Frontal cortex (tissue), 4 donors: ENCODE results near the gene GATAD1. TPM values are rescaled to one million over a fixed set of nuclear protein-coding genes. Genes with fewer than 3 reads are reported as not detected.
"Not testable (repeated sequence)": the region's sequence is repeated elsewhere in the genome, so short reads cannot be mapped to it uniquely, and the experiment has no call there.

Experiments used
- DNase-seq, 2 donors: peaks; one replicate each; pipeline ENCODE4 v3.0.0; 2012; ENCODE audit warnings: low spot score in 2 of 2
- FAIRE-seq: peaks from 2 replicates; lab custom pipeline; 2012; peaks lifted over from hg19 to GRCh38; lab: Jason Lieb, UNC
- total RNA-seq: library from RNA; depleted of rRNA; stranded (reverse); fragments of >200 nt; gene quantifications from one replicate; pipeline ENCODE4 v1.2.3, GENCODE V29; 2014
- donor health status: control.
- donor health status: control.
- donor health status: control.

The GATAD1 gene
- total RNA-seq, 1 donor from 2014 or later = 21.2 TPM

- no peak for DNase-seq
- FAIRE-seq = no peak
These were observed 30.8 kb downstream of the GATAD1 start for GRCh38 chr7:92478095-92478494.

- FAIRE-seq = no peak
These were observed 31.4 kb downstream of the GATAD1 start for GRCh38 chr7:92478711-92479110.

DNA sequence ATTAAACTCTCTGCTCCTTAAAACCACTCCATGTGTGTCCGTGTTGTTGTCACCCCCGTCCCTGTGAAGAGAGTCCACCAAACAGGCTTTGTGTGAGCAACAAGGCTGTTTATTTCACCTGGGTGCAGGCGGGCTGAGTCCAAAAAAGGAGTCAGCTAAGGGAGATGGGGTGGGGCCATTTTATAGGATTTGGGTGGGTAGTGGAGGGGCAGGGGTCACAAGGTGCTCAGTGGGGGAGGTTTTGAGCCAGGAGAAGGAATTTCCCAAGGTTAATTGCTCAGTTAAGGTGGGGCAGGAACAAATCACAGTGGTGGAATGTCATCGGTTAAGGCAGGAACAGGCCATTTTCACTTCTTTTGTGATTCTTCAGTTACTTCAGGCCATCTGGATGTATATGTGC lies 31.9 kb downstream of the GATAD1 start:
- not testable (repeated sequence) for DNase-seq, FAIRE-seq

More at GRCh38 chr7:92478711-92479110, 31.4 kb downstream of the GATAD1 start:
- DNase-seq = no peak

- not testable (repeated sequence) for DNase-seq, FAIRE-seq
These were observed 36.3 kb downstream of the GATAD1 start for GRCh38 chr7:92483624-92484023.

DNA sequence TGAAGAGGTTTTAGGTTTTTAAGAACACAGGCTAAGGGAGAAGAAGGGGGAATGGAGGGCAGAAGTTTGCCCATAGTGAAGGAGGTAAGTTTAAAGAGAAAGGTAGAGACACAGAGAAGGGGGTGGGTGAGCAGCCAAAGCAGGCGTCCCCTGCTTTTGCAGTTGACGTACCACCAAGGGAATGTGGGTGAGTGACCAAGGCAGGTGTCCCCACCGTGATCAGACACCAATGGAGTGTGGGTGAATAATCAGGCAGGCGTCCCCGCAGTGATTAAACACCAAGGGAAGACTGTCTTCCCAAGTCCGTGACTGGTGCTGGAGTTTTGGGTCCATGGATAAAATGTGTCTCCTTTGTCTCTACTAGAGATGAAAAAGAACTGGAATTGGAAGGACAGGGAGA lies 36.9 kb downstream of the GATAD1 start:
- DNase-seq, FAIRE-seq: not testable (repeated sequence)

DNA sequence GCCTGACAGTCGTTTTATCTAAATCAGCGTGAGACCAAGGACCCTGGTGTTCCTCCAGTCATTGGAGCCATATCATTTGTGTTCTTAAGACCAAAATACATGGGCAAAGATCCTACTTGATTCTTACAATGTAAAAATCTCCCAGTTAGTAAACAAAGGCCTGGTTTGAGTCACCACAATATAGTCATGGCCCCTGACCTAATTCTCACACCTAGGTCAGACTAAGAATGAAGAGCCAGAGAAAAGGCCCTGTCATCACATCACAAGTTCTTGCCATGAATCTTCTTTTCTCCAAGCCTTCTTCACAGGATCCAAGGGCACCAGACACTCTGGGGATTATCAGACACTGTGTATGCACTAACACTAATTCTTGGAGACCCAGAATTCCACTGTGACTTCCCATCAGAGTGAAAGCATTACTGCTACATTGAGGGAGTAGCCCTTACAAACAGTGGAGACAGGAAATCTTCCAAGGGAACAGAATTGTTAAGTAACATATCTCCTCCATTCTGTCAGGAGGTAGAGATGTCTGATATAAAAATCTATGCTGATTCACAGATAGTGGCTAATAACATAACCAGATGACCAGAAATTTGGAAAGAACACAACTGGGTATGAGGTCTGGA lies 38.1 kb downstream of the GATAD1 start:
- FAIRE-seq (no peak), DNase-seq (no peak)

DNA sequence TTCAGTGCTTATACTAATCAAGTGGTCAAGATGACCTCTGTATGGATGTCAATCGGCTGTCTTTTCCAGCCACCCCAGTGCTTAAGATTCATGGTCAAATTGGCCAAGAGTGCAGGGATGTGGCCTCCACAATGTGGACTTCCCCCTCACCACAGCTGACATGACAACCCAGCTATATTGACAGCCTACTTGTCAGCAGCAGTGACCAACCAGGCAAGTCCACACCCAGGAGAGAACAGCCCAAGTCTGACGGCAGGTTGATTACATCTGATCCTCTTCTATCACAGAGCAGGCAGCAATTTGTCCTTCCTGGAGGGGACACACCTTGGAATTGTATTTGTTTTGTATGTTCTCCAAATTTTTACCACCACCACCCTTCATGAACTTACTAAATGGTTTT lies 38.7 kb downstream of the GATAD1 start:
- no peak for FAIRE-seq
- no peak for DNase-seq

DNA sequence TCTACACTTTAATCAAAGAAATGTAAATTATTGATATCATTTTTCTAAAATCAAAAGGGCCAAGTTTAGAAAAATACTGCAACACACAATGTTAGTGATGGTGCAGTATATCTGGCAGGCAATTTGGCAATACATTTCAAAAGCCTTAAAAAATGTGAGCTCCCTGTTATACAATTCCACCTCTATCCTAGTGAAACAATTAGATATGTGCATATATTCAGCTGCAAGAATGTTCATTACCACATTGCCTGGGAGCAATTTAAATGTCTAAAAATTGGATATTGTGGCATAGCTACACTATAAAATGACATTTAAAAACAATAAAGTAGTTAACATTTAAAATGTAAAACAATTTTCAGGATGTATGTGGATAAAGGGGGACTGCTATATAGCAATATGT lies 40.5 kb downstream of the GATAD1 start:
- FAIRE-seq = no peak

GRCh38 chr7:92489634-92490033 lies 42.4 kb downstream of the GATAD1 start:
- no peak for DNase-seq

More for the DNA sequence above, 40.5 kb downstream of the GATAD1 start:
- DNase-seq = no peak

GRCh38 chr7:92496876-92497275 lies 49.6 kb downstream of the GATAD1 start:
- no peak for DNase-seq
- FAIRE-seq = no peak

More at GRCh38 chr7:92489634-92490033, 42.4 kb downstream of the GATAD1 start:
- FAIRE-seq = no peak

- DNase-seq (no peak), FAIRE-seq (no peak)
These were observed 51.3 kb downstream of the GATAD1 start for GRCh38 chr7:92498557-92498956.

- FAIRE-seq (no peak), DNase-seq (no peak)
These were observed 56.5 kb downstream of the GATAD1 start for GRCh38 chr7:92503767-92504166.

- no peak for DNase-seq
- FAIRE-seq = no peak
These were observed 57.3 kb downstream of the GATAD1 start for GRCh38 chr7:92504563-92504962.

DNA sequence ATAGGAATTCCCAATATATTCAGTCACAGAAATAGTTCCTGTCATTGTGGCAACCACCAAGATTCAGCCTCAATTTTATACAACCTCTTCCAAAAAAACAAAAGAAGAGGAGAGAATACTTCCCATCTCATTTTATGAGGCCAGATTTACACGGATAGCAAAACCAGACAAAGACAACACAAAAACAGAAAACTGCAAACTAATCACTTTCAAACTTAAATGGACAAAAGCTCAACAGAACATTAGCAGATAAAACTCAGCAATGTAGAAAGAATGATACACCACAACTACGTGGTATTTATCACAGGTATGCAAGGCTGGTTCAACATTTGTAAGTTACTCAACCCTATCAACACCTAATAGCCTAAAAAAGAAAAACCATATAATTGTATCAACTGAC lies 59.1 kb downstream of the GATAD1 start:
- DNase-seq = no peak
- no peak for FAIRE-seq

DNA sequence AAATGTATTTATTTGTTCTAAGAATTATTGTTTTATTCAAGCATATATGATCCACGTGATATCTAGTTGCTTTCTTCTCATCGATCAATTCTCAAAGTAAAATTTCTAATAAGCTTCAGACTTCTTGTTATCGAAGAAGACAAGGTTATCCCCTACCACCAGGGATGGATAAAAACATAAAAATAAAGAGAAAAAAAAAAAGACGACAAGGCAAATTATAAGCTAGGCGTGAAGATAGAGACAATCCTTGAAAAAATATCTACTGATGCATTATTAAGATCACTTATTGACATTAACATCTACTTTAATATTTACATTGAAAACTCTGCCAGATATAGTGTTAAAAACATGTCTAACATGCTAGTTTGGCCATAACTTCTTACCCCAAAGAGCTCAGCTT lies 61.7 kb downstream of the GATAD1 start:
- DNase-seq (no peak), FAIRE-seq (no peak)

Other genes starting within 250 kb of the GATAD1 start
- 92.1 TPM for gene KRIT1, start 201.6 kb upstream of the GATAD1 start, total RNA-seq
- 114 TPM for gene ANKIB1, start 201.5 kb upstream of the GATAD1 start, total RNA-seq
- not detected for gene ERVW-1, start 30.5 kb downstream of the GATAD1 start, total RNA-seq
- 74.6 TPM for gene PEX1, start 81.0 kb downstream of the GATAD1 start, total RNA-seq
- gene RBM48, start 81.3 kb downstream of the GATAD1 start, total RNA-seq = 20.0 TPM
- gene FAM133B, start 142.9 kb downstream of the GATAD1 start, total RNA-seq = 20.8 TPM